Lower leg skin (tissue), 3 donors: ENCODE results near the gene NRXN2.

Experiments used
- CTCF ChIP-seq, 3 donors: fragments of 450-650 bp; IDR thresholded peaks; one replicate each; pipeline ENCODE4 v1.5.1; 2016; ENCODE audit warnings: antibody characterized with exemption in 3 of 3, mild to moderate bottlenecking in 3 of 3, moderate library complexity in 2 of 3
- POLR2A ChIP-seq, 2 donors: fragments of 450-650 bp; IDR thresholded peaks; one replicate each; pipeline ENCODE4 v1.6.1; 2016 to 2017; ENCODE audit warnings: antibody characterized with exemption in 2 of 2, mild to moderate bottlenecking in 1 of 2, moderate library complexity in 1 of 2

GRCh38 chr11:64607381-64607985 is 115.5 kb downstream of the NRXN2 start:
- TF ChIP-seq CTCF (IDR thresholded peaks at IDR 0.05) (no peak), POLR2A (IDR thresholded peaks at IDR 0.05) (no peak)
